ENCODE results near the gene IGFBP4. TPM values are rescaled to one million over a fixed set of nuclear protein-coding genes. Genes with fewer than 3 reads are reported as not detected.

IGFBP4 gene
- total and polyA plus RNA-seq, 12 donors, result 65.1 to 301 (median 128) TPM

- no peaks in the 10 kb centered on the region for H3K9me3 ChIP-seq
- peaks cover 0 to 13% (median 0%) of the 10 kb centered on the region in 7 donors for H3K27me3 ChIP-seq
- H3K27ac ChIP-seq, result no peak overlapping the region
- H3K36me3 ChIP-seq, result no peaks in the 10 kb centered on the region
- peaks cover 10 to 29% (median 19%) of the 10 kb centered on the region in 9 donors for H3K4me1 ChIP-seq
- intact Hi-C loops (cut with DNase I), result no loop called here
- DNase-seq, result no peak
- no peak overlapping the region for H3K4me3 ChIP-seq
- TF ChIP-seq, protein P1, sequence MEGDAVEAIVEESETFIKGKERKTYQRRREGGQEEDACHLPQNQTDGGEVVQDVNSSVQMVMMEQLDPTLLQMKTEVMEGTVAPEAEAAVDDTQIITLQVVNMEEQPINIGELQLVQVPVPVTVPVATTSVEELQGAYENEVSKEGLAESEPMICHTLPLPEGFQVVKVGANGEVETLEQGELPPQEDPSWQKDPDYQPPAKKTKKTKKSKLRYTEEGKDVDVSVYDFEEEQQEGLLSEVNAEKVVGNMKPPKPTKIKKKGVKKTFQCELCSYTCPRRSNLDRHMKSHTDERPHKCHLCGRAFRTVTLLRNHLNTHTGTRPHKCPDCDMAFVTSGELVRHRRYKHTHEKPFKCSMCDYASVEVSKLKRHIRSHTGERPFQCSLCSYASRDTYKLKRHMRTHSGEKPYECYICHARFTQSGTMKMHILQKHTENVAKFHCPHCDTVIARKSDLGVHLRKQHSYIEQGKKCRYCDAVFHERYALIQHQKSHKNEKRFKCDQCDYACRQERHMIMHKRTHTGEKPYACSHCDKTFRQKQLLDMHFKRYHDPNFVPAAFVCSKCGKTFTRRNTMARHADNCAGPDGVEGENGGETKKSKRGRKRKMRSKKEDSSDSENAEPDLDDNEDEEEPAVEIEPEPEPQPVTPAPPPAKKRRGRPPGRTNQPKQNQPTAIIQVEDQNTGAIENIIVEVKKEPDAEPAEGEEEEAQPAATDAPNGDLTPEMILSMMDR (IDR thresholded peaks at IDR 0.05), result no peak
- 74% methylated on average over 9 of the region's 9 CpGs for WGBS, 2 donors
- no peak for ATAC-seq
Measured at GRCh38 chr17:40496634-40497420, 53.6 kb downstream of the IGFBP4 start.

DNA sequence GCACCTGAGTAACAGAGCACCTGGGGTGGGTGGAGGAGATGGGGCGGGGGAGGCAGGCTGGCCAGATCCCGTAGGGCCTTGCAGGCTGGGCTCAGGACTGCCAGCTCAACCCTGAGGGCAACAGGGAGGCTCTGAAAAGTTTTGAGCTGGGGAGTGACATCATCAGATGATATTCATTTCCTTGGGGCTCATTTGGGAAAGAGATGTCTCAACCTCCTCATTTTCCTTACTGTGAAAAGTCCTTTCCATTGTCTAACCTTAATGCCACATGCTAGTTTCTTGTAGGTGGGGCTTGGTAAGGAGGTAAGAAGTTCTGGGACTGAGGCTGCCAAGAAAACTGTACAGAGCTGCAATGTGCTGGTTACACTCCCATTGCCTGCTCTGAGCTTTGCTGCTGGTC is 54.4 kb downstream of the IGFBP4 start:
- Histone ChIP-seq H3K4me3 (no peak overlapping the region), H3K4me1 (peaks cover 10 to 29% (median 19%) of the 10 kb centered on the region in 9 donors), H3K9me3 (no peaks in the 10 kb centered on the region), H3K36me3 (no peaks in the 10 kb centered on the region), H3K27me3 (peaks cover 0 to 13% (median 0%) of the 10 kb centered on the region in 7 donors), H3K27ac (peak overlapping the region in 1 of 10 donors; percentile 41)
- no peak for DNase-seq
- intact Hi-C loops (cut with DNase I), result loop anchor here in 1 of 10 donors (2.0 kb wide), 1 partner anchor 35 kb away; no protein-coding TSS in a partner anchor
- TF ChIP-seq, protein P1 (IDR thresholded peaks at IDR 0.05), result no peak
- 89 to 94% methylated on average over 2 of the region's 2 CpGs for WGBS, 2 donors
- ATAC-seq, result no peak

DNA sequence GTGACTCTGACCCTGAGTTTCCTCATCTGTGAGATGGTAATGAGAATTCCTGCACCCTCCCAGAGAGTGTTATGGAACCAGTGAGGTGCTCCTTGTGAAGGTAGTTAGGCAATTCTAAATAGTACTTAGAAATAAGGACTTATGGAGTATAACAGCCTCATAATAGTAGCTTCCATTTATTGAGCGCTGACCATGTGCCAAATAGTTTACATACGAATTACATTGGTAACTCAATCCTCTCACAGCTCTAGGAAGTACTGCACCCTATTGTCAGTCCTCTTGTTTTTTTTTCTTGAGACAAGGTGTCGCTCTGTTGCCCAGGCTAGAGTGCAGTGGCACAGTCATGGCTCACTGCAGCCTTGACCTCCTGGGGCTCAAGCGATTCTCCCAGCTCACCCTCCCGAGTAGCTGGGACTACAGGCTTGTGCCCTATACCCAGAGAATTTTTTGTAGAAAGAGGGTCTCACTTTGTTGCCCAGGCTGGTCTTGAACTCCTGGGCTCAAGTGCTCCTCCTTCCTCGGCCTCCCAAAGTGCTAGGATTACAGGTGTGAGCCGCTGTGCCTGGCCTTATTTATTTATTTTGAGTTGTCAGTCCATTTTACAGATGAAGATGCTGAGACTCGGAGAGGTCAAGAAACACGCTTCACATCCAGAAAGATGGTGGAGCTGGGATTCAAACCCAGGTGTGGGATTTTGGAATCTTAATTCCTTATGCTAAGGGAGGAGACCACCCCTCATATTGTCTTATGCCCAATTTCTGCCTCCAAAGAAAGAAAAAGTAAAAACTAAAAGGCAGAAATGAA is 55.2 kb downstream of the IGFBP4 start:
- ATAC-seq, result no peak
- H3K27ac ChIP-seq, result peak overlapping the region in 6 of 10 donors; percentile 34 to 74 (median 46)

More for the DNA sequence above, 55.2 kb downstream of the IGFBP4 start:
- 73 to 77% methylated on average over 9 of the region's 9 CpGs for WGBS, 2 donors
- DNase-seq, result no peak
- TF ChIP-seq, protein P1 (IDR thresholded peaks at IDR 0.05), result no peak
- Histone ChIP-seq H3K36me3 (no peaks in the 10 kb centered on the region), H3K4me1 (peaks cover 10 to 29% (median 19%) of the 10 kb centered on the region in 9 donors), H3K4me3 (no peak overlapping the region), H3K27me3 (peaks cover 0 to 13% (median 0%) of the 10 kb centered on the region in 7 donors), H3K9me3 (peaks cover 0 to 6% (median 0%) of the 10 kb centered on the region in 11 donors)
- intact Hi-C loops (cut with DNase I), result loop anchor here in 1 of 10 donors (2.0 kb wide), 1 partner anchor 34 kb away; no protein-coding TSS in a partner anchor
